ENCODE results near the gene NGFR.

Gene NGFR

GRCh38 chr17:49469831-49470810, 25.0 kb upstream of the NGFR start:
- no peak for DNase-seq

GRCh38 chr17:49471089-49471683, 23.9 kb upstream of the NGFR start:
- DNase-seq, result no peak

GRCh38 chr17:49471769-49472168, 23.3 kb upstream of the NGFR start:
- DNase-seq, result no peak

GRCh38 chr17:49472527-49472926, 22.6 kb upstream of the NGFR start:
- no peak for DNase-seq

GRCh38 chr17:49473900-49474751, 21.0 kb upstream of the NGFR start:
- DNase-seq, result no peak

GRCh38 chr17:49477709-49478108, 17.4 kb upstream of the NGFR start:
- DNase-seq, result no peak

- no peak for DNase-seq
Measured at GRCh38 chr17:49480836-49481615, 14.1 kb upstream of the NGFR start.

- DNase-seq, result peak; percentile 49
Measured at GRCh38 chr17:49482144-49482817, 12.8 kb upstream of the NGFR start.

- DNase-seq, result no peak
Measured at GRCh38 chr17:49483599-49484509, 11.2 kb upstream of the NGFR start.

- no peak for DNase-seq
Measured at GRCh38 chr17:49484588-49484987, 10.5 kb upstream of the NGFR start.

GRCh38 chr17:49486012-49486641, 9.0 kb upstream of the NGFR start:
- no peak for DNase-seq

GRCh38 chr17:49487183-49487582, 7.9 kb upstream of the NGFR start:
- no peak for DNase-seq

GRCh38 chr17:49488612-49489011, 6.5 kb upstream of the NGFR start:
- no peak for DNase-seq

- DNase-seq, result no peak
Measured at GRCh38 chr17:49489348-49489747, 5.7 kb upstream of the NGFR start.

GRCh38 chr17:49490276-49490675, 4.8 kb upstream of the NGFR start:
- DNase-seq, result no peak

GRCh38 chr17:49491192-49491769, 3.8 kb upstream of the NGFR start:
- no peak for DNase-seq

- no peak for DNase-seq
Measured at GRCh38 chr17:49494399-49494985, 601 bp upstream of the NGFR start.

GRCh38 chr17:49495842-49496182, 719 bp downstream of the NGFR start:
- DNase-seq, result no peak

GRCh38 chr17:49496183-49496866, 1.2 kb downstream of the NGFR start:
- peak; percentile 81 for DNase-seq

Measured in hematopoietic multipotent progenitor cell treated with erythropoietin and hydrocortisone succinate and interleukin-3 and kit ligand, for 6 days (in vitro differentiated cells).